Cerebellar cortex (tissue), 1 donor: ENCODE data around the gene ANP32E.

Experiments
- DNase-seq: peaks from one replicate; pipeline ENCODE4 v3.0.0-alpha.2; 2015; ENCODE audit warnings: low spot score

ANP32E gene

GRCh38 chr1:150235852-150236613 is at the start of gene ANP32E:
Gene ANP32E (minus strand): TSS chr1:150236112. CDS start chr1:150235786, 326 bp downstream.
- peak; percentile 100 for DNase-seq

DNA sequence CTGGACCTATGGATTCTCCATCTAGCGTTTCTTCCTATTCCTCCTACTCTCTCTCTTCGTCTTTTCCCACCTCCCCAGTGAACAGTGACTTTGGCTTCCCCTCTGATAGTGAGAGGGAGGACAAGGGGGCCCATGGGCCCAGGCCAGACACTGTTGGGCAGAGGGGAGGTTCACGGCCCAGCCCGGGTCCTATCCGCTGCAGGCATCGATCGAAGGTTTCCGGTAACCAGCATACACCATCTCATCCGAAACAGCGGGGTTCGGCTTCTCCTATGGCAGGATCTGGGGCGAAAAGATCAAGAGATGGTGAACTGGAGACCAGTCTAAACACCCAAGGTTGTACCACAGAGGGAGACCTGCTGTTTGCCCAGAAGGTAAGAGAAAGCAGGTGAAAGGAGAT is 47.3 kb upstream of the ANP32E start:
- DNase-seq, result no peak

DNA sequence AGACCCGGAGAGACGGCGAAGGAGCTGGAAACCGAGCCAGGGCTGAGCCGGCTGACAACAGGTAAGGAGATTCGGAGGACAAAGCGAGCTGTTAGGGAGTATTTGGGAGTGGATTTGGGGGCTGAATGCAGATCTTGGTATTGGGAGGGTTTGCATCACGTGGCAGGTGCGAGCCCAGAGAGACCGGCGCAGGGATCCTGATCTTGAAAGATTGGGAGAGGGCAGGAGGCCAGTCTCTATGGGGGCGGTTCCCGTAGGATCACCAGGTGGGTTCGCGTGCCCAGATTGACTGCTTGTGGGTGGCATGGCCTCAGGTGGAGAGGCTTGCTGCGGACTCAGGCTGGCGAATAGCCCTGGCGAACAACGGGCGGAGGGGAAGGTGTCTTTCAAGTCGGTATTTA is 46.6 kb upstream of the ANP32E start:
- no peak for DNase-seq

DNA sequence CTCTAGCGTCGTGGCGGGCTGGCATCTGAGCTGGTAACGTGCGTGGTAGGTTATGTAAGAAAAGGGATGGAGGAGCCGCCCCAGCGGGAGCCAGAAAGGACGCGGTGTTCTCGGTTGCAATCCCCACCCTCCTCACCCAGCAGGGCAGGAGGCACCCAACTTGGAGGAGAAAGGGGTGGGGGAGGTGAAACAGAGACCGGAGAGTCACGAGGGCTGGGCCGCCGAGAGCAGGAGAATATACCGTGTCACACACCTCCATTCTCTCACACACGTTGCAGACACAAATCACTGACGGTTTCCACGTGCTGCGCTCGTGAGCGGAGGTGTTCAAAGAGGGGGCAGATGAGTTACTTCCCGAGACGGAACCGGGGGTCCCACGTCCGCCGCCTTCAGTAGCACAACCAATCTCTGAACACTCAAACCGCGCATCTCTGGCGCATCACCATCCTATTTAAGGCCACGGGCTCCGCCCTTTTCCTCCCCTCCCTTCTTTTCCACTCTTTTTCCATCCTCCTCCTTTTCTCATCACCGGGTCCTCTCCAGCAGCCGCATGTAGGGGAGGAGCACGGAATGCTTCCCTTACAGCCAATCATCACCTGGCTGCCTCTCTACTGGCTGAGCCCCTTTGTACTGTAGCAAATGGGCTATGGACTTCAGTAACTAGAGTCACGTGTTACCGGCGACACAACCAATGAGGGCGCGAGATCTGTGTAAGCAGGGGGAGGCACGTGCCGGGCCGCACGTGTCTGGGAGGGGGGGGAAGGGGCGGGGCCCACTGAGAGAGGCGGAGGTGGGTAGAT is 46.0 kb upstream of the ANP32E start, which contains the start of gene CIART:
TSS of gene CIART (plus strand) at position 797 of the 800 bp plus-strand sequence. CDS start 714 bp downstream, outside the sequence.
- DNase-seq, result peak; percentile 100

DNA sequence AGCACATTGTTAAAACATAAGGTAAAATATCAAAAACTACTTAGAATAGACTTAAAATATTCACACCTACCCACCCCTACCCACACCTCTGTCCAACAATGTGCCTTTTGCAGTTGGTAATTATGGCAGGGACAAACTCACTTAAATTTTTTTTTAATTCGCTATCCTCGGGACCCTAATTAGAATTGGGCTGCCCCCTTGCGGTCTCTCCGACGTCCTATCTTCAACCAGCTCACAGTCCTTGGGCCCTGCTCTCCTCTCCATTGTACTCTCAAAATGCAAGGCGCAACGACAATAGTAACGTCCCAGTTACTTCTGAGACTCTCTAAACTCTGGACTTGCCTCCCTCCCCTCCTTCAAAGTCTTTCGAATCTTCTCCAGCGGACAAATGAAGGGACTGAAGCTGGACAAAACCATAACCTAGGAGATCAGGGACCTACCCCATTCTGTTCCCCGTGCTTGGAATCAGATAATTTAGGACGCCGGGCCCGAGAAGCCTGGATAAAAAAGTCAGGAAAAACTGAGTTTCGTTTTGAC is 45.4 kb upstream of the ANP32E start:
- peak; percentile 88 for DNase-seq

- DNase-seq, result no peak
These were observed 44.3 kb upstream of the ANP32E start for GRCh38 chr1:150280138-150280707.

DNA sequence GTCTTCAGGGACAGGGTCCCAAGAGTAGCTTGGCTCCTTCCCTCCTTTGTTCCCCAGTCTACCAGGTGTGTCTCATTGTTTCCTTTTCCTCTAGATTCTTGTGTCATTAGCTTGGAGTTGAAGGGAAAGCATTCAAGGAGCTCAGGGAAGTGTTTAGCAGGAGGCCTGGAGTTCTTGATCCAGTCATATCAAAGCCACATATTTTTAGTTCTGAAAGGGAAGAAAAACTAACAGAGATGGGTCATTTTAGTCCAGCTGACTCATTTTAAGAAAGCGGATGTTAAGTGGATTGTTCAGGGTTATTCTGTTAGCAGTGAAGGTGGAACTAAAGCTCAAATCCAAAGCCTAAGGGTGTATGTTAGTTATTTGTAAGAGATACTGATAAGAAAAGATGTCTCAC is 37.4 kb upstream of the ANP32E start:
- no peak for DNase-seq

DNA sequence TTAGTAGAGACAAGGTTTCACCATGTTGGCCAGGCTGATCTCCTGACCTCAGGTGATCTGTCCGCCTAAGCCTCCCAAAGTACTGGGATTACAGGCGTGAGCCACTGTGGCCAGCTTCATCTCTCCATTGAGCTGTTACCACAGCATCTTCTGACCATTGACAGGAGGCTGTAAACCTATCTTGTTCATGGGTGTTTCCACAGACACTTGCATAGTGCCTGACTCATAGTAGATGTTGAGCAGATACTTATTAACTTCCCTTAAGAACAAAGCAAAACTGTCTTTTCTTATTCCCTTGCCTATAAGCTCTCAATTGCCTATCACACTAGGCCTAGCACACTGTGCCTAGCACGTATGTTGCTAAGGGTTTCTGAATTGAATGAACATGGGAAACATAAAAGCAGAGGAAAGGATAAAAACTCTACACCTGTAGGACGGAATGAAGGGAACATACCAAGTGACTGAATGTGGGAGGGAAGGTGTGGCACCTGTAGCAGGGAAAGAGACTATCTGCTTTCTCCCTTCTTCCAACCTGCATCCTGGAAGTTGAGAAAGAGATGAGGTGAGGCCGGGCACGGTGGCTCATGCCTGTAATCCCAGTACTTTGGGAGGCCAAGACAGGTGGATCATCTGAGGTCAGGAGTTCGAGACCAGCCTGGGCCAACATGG is 35.5 kb upstream of the ANP32E start:
- DNase-seq, result no peak

GRCh38 chr1:150269451-150269850 is 33.5 kb upstream of the ANP32E start:
- no peak for DNase-seq

GRCh38 chr1:150268705-150269403 is 32.9 kb upstream of the ANP32E start, which contains the start of gene APH1A:
Gene APH1A (minus strand): TSS chr1:150269016. CDS start chr1:150268810, 206 bp downstream.
- DNase-seq, result peak; percentile 99

DNA sequence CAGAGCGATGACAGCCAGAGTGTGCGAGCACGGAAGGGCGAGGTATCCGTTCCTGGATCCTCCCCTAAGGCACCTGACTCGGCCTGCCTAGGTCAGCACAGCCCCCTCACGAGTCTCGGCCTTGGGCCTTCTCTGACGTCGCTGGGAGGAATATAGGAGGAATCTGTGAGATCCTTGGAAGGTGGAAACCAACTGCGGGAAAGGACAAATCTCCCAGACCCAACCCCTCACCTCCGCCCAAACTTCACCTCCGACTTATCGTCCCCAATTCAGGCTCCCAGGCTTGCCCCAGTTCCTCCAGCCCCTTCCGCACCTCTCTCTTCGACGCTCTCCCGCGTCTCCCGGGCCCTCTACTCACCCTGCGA is 32.4 kb upstream of the ANP32E start:
- DNase-seq, result no peak

- no peak for DNase-seq
These were observed 32.0 kb upstream of the ANP32E start for GRCh38 chr1:150267896-150268295.

GRCh38 chr1:150263549-150263948 is 27.6 kb upstream of the ANP32E start:
- DNase-seq, result no peak

- no peak for DNase-seq
These were observed 26.7 kb upstream of the ANP32E start for GRCh38 chr1:150262388-150263320.

GRCh38 chr1:150261367-150261766 is 25.5 kb upstream of the ANP32E start:
- DNase-seq, result no peak

DNA sequence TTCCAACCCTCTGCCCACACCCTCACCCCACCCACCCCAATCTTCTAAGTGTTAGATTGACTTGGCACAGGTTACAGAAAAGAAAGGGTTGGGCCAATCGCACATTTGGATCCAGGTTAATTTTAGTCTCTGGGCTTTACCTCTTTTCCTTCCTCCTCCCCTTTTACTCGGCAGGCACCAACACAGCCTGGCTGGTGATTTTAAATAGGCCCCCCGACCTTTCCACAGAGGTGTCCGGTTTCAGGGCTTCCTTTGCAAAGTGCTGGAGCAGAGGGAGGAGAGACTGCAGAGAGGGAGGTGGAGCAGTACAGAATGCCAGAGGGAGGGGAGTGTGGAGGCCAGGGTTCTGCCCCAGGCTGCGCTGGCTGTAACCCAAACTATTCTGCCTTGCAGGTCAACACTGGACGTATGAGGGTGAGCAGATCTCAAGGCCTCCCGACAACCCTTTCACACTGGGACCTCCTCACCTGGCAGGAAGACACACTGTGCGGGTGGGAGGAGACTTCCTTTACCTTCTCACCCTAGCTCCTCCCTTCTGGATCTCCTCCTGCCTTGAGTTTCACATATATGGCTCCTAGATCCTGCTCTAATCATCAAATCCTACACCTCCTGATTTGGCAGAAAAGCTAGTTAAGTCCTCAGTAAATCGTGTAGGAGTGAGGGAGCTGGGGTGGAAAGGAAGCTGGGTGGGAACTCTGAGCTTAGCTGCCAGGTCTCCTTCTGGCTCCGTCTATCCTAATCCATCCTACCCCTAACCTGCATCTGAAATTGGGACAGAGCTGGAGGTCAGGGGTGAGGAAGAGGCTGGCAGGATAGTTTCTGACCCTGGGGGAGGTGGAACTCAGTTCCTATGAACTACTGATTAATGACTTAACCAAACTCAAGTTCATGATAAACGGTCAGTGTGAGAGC is 24.1 kb upstream of the ANP32E start:
- peak; percentile 75 for DNase-seq

DNA sequence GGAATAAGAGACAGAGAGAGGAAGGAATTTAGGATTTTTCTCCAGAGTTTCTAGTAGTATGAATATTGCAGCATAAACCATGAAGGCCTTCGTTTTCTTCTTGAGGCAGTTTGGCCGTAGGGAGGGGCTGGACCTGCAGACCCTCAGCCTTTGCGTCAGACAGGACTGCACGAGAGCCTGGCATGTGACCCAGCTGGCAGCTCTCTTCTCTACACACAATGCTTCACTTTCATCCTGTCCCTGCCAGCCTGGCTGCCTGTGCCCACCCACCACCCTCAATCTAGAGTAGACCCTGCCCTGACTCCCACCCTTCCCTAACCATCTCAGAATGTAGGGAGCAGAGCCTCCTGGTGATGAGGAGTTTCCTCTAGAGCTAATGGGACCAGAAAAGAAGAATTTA is 23.3 kb upstream of the ANP32E start:
- DNase-seq, result no peak

DNA sequence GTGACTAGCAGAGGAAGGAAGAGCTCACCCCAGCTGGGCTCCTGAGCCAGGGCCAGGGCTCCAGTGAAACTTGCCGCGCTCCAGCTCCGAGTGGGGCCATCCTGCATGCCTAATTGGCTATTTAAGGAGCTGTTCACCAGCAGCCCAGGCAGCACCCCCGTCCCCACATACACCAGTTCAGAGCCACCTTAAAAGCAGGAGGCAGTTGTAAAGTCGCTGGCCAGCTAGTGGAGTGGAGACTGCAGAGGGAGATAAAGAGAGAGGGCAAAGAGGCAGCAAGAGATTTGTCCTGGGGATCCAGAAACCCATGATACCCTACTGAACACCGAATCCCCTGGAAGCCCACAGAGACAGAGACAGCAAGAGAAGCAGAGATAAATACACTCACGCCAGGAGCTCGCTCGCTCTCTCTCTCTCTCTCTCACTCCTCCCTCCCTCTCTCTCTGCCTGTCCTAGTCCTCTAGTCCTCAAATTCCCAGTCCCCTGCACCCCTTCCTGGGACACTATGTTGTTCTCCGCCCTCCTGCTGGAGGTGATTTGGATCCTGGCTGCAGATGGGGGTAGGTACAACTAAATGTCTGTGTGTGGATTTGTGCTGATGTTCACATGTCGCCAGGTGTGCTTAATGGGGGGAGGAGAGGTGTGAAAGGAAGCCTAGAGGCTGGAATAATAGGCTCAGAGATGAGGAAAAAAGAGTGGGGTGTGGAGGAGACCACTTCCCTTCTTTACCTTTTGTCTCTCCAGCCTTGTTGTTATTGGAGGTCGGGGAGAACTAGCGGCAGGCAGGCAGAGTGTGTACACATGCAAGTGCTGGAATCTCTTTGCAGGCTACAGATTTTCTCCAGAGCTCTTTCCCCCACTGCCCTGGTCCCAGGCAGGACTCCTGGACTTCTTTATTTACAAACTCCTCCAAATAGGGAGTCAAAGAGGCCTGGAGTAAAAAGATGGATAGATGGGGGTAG is 22.0 kb upstream of the ANP32E start, which contains the start of gene CA14:
TSS of gene CA14 (plus strand) at position 151 of the 962 bp plus-strand sequence. CDS start at position 506, 355 bp downstream.
- peak; percentile 74 for DNase-seq
